ENCODE data around the gene CHST15.

The CHST15 gene

GRCh38 chr10:124078028-124078427 lies 15.4 kb downstream of the CHST15 start:
- no peak for DNase-seq

DNA sequence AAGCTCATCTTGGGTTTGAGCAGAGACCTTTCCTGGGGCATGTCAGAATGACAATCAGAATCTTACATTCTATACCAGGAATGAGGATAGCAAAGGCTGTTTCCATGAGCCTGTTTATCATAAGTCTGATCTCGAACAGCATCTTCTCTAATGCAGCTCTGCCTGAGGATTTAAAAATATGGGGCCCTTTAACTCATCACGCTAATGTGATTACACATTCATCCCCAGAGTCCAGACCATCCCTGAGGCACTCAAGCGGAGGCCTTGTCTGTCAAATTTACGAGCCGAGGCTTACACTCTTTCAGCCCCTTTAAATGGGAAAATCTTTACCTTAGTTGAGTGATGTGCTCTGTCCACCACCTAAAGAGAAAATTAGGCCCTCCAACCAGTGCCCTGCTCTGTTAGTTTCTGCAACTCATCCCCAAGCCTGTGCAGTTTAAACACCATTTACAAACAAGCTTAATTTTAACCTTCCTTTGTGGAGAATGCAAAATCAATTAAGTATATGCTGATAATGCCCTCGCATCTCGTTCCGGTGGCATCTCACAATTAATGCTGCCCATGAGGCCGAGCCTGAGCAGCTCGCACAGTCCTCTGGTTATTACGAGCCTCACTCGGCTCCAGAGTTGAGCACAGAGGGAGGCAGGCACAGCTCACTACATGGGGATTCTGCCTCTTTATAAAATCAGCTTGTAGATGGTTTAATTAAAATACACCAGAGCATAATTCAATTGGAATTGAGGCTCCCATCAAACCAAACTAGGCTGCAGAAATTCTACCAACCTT lies 16.0 kb downstream of the CHST15 start:
- DNase-seq: no peak

GRCh38 chr10:124076148-124076733 lies 17.2 kb downstream of the CHST15 start:
- no peak for DNase-seq

- no peak for DNase-seq
Measured at GRCh38 chr10:124075231-124075955, 18.0 kb downstream of the CHST15 start.

- no peak for DNase-seq
Measured at GRCh38 chr10:124074501-124075109, 18.8 kb downstream of the CHST15 start.

DNA sequence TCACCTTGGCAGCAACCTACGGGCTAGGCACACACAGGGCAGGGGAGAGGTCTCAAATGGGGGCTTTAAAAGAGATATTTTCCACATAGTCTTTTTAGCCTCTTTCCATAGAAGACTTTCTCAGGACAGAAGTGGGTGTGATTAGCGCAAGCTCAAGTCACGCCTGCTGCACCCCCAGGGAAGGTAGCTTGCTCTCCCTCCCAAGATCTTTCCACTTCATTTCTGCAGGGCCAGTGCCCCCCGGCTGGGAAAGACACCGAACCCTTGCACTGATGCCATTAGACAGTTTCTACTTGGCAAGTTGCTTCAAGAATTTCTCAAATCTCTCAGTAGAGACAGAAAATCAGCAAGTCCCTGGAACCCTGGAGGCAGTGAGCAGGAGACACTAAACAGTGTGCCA lies 19.4 kb downstream of the CHST15 start:
- no peak for DNase-seq

- DNase-seq: no peak
Measured at GRCh38 chr10:124072541-124072940, 20.9 kb downstream of the CHST15 start.

GRCh38 chr10:124072106-124072505 lies 21.3 kb downstream of the CHST15 start:
- no peak for DNase-seq

- no peak for DNase-seq
Measured at GRCh38 chr10:124071141-124071540, 22.3 kb downstream of the CHST15 start.

- no peak for DNase-seq
Measured at GRCh38 chr10:124070666-124071065, 22.7 kb downstream of the CHST15 start.

DNA sequence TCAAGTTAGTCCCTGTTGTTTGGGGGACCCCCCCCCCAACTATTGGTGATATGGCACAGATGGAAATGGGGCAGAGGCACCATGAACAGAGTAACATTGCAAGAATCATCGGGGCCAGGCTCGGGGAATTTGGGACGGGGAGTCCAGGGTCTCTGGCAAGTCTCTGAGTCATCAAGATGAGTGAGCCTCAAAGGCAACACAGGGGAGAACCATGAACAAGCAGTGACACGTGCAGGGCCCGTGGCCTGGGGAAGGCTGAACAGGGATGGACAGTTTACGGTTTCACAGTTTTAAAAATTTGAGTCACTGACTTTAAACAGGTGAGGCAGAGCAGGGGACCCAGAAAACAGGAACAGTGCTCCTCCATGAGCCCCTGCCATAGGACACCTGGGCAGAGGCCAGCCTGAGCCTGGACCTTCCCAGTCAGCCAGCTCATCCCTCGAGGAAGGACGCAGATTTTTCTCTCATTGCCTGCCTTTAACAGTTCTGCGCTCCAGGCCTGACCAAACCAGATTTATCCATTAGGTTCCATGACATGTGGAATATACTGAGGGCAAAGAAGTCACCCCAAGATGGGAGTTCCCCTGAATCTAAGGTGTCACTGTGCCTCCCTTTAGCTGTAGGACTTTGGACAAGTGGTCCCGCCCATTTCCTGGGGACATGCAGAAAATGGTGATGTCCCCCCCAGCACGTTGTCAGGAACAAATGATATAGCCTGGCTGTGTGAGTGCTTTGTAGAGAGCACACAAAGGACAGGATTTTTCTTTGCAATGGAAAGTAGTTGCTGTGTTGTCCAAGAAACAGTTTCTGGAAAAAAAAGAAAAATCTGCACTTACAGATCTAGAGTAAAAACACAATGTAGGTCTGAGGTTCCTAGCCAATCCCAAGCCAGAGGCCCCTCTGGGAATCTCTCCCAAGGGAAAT lies 23.8 kb downstream of the CHST15 start:
- DNase-seq: no peak

- no peak for DNase-seq
Measured at GRCh38 chr10:124068929-124069328, 24.5 kb downstream of the CHST15 start.

GRCh38 chr10:124067825-124068400 lies 25.5 kb downstream of the CHST15 start:
- no peak for DNase-seq

- no peak for DNase-seq
Measured at GRCh38 chr10:124066781-124067714, 26.4 kb downstream of the CHST15 start.

- DNase-seq: no peak
Measured at GRCh38 chr10:124066126-124066700, 27.2 kb downstream of the CHST15 start.

GRCh38 chr10:124065382-124066125 lies 27.8 kb downstream of the CHST15 start:
- DNase-seq: no peak

- no peak for DNase-seq
Measured at GRCh38 chr10:124064676-124065075, 28.7 kb downstream of the CHST15 start.

DNA sequence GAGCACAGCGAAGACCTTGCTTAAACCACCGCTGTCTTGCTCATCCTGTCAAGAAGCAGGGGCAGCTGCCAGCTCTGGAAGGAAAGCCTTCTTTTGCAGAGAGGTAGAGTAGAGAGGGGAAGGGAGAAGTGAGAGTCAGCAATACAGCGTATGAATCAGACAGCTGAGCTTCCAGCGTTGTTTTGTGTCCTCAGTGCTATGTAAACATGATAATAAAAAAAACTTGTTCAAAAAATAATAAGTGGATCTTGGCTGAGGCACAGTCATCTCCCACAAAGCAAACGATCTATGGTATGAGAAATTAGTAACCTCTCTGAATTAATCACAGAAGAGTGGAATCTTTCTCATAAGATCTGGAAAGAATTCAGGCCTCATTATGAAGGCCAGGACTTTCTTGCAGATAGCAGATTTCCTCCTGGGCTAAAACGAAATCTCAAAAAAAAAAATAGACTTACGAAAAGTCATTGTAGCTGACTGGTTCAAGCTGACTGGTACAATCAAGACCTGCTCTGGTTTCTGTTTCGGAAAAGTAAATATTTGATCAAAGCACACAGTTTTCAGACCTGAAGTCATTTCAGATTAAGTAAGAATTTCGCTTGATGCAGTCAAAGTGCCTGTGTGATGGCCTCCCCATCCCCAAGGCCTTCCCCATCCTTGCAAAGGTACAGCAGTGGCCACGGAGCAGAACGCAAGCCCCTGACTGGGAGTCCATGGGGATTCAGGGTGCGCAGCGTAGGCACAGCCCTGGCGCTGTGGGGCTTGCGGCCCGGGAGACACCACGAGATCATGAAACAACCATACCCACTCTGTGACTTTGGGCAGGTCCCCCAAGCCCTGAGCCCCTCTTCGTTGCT lies 29.4 kb downstream of the CHST15 start:
- DNase-seq: no peak

DNA sequence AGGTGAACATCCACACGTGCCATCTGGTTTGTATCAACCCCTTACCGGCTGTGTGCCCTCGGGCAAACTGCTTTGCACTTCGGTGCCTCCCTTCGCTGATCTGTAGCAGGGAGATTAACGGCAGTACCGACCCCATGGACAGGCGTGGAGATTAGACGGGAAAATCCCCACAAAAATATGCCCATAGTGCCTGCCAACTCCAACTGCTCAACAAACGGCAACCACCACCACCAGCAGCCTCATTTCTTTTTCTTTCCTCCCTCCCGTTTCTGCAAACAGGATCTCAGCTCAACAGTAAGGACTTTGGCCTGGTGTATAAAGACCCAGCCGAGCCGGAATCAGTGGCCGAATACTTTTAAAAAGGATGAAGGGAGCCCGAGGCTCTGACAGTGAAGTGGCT lies 31.0 kb downstream of the CHST15 start:
- DNase-seq: no peak

Data from NCI-H774 (cell line).